ENCODE measurements around the gene OR11H7. TPM values are rescaled to one million over a fixed set of nuclear protein-coding genes. Genes with fewer than 3 reads are reported as not detected.
"Not testable (repeated sequence)": the region's sequence is repeated elsewhere in the genome, so short reads cannot be mapped to it uniquely, and the experiment has no call there.

The OR11H7 gene
- not detected in 2 replicates for total RNA-seq

DNA sequence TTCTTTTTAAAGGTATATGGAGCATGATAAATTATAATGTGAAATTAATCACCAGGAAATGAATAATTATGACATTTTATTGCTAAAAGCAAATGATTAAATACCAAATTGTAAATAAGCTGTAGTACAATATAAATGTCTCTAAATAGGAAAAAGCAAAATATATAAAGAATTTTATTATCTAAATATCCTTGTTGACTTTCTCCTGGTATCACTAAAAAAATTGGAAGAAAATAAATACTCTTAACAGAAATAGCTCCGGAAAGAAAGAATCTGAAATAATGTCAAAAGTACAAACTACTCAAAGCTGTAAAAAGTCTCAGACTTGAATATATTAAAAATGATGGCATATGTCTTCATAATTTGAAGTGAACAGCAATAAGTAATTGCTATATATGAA is at the start of gene OR11H7:
Gene OR11H7 (plus strand): TSS at position 301 of the 400 bp plus-strand sequence.
- intact Hi-C loops (cut with micrococcal nuclease): no loop called here

GRCh38 chr14:20179218-20179617 is 49.6 kb upstream of the OR11H7 start:
- intact Hi-C loops (cut with micrococcal nuclease): no loop called here

DNA sequence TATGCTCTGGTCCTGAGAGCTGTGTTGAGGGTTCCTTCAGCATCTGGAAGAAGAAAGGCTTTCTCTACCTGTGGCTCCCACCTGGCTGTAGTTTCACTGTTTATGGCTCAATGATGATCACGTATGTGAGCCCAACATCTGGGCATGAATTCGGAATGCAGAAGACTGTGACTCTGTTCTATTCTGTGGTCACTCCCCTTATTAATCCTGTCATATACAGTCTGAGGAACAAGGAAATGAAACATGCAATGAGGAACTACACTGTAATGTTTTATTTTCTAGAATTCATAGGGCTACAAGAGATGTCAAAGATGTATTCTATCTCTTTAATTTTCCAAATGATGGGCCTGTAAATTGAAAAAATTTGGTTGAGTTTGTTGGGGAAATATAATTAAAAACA is 48.9 kb upstream of the OR11H7 start:
- intact Hi-C loops (cut with micrococcal nuclease): no loop called here

DNA sequence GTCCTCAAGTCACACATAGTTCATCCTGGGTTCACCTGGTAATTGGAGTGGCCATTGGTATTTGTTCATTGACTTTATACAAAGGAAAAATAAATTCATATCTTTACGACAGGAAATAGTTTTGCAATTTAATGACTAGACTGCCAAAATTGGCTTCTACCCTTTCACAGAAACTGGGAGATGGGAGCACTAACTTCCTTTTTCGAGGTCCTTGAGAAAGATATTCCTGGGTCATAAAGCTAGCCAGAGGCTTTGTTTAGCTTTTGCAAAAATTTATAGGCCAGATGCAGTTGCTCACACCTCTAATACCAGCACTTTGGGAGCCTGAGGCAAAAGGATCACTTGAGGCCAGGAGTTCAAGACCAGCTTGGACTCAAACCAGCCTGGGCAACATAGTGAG is 48.3 kb upstream of the OR11H7 start:
- intact Hi-C loops (cut with micrococcal nuclease): no loop called here

- intact Hi-C loops (cut with micrococcal nuclease): no loop called here
Observed at GRCh38 chr14:20184181-20184580, 44.6 kb upstream of the OR11H7 start.

GRCh38 chr14:20190596-20190995 is 38.2 kb upstream of the OR11H7 start, which contains the start of gene OR11G2:
OR11G2 (plus strand) TSS chr14:20190896; CDS start chr14:20197438, 6,542 bp downstream.
- intact Hi-C loops (cut with micrococcal nuclease): no loop called here

DNA sequence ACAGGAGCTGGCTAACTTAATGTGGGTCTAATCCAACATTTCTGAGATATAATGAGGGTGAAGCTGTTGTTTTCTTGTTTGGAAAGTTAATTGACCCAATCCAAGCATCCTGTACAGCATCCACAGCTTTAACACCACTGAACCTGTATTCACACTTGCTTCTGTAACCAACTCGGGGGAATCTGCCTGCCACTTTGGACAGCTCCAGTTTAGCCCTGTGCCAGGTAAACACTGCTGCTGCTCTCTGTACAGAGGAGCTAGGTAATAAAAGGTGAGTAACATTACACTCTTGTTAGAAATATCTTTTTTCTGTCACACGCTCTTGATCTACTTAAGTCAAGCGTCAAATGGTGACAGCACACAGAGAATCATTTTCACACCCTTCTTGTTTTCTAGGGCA is 37.4 kb upstream of the OR11H7 start:
- intact Hi-C loops (cut with micrococcal nuclease): no loop called here

DNA sequence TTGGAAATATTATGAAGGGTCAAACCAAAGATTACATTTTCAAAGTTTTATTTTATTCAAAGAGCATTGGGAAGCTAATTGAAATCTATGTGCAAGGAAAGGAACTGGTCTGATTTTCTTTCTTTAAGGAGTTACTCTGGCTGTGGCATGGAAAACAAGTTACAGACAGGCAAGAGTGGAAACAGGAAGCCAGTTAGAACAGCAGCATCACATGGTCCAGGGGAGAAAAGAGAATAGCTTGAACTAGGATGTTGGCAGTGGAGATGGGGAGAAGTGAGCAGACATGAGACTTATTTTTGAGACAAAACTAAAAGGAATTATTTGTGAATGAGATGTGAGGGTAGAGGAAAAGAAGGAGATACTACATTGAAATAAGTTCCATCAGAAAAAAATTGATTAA is 34.7 kb upstream of the OR11H7 start:
- intact Hi-C loops (cut with micrococcal nuclease): no loop called here

- intact Hi-C loops (cut with micrococcal nuclease): not testable (repeated sequence)
Observed at GRCh38 chr14:20195170-20195569, 33.6 kb upstream of the OR11H7 start.

- intact Hi-C loops (cut with micrococcal nuclease): no loop called here
Observed at GRCh38 chr14:20195911-20196310, 32.9 kb upstream of the OR11H7 start.

DNA sequence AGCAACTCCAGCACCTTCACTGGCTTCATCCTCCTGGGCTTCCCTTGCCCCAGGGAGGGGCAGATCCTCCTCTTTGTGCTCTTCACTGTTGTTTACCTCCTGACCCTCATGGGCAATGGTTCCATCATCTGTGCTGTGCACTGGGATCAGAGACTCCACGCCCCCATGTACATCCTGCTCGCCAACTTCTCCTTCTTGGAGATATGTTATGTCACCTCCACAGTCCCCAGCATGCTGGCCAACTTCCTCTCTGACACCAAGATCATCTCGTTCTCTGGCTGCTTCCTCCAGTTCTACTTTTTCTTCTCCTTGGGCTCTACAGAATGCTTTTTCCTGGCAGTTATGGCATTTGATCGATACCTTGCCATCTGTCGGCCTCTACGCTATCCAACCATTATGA is 31.3 kb upstream of the OR11H7 start:
- intact Hi-C loops (cut with micrococcal nuclease): no loop called here

- intact Hi-C loops (cut with micrococcal nuclease): no loop called here
Observed at GRCh38 chr14:20198991-20199390, 29.8 kb upstream of the OR11H7 start.

- intact Hi-C loops (cut with micrococcal nuclease): no loop called here
Observed at GRCh38 chr14:20204721-20205120, 24.1 kb upstream of the OR11H7 start.

DNA sequence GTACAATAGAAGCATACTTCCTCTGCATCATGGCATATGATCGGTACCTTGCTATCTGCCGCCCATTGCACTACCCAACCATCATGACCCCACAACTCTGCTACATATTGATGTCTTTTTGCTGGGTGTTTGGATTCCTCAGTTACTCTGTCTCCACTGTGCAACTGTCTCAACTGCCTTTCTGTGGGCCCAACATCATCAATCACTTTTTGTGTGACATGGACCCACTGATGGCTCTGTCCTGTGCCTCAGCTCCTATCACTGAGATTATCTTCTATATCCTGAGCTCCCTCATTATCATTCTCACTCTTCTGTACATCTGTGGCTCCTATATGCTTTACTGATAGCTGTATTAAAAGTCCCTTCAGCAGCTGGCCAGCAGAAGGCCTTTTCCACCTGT is 19.2 kb upstream of the OR11H7 start:
- intact Hi-C loops (cut with micrococcal nuclease): no loop called here

- intact Hi-C loops (cut with micrococcal nuclease): not testable (repeated sequence)
Observed at GRCh38 chr14:20212406-20212805, 16.4 kb upstream of the OR11H7 start.

DNA sequence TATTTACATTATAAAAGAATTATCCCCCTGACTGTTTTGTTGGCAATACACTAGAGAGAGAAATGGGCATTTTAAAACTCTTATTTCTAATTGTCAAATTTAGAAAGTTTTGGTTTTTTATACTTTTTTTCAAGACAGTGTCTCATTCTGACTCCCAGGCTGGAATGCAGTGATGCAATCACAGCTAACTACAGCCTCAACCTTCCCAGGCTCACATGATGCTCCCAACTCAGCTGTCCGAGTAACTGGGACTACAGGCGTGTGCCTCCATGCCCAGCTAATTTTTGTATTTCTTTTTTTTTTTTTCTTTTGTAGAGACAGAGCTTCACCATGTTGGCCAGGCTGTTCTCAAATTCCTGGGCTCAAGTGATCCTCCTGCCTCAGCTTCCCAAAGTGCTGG is 13.6 kb upstream of the OR11H7 start:
- intact Hi-C loops (cut with micrococcal nuclease): no loop called here

DNA sequence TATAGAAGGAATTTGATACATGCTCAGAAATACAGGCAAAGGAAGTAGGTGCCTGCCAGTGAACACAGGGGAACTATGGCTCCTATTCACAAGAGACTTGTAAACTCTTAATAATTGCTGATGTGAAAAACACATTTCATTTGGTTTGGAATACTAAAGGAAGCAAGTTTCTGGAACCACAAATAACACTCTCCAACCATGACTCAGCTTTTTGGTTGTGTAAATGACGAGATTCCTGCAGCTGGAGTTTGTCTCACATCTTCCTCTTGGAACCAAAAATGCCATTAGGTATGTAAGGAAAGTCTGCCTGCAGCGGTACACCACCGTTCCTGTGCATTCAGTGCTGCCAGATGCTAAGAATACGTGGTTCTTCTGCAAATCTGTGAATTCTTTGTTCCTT is 9.7 kb upstream of the OR11H7 start:
- intact Hi-C loops (cut with micrococcal nuclease): no loop called here

- intact Hi-C loops (cut with micrococcal nuclease): no loop called here
Observed at GRCh38 chr14:20223410-20223809, 5.4 kb upstream of the OR11H7 start, which contains the start of gene OR11H6. OR11H6 (plus strand) TSS chr14:20223710; CDS start chr14:20223710, 0 bp downstream.

DNA sequence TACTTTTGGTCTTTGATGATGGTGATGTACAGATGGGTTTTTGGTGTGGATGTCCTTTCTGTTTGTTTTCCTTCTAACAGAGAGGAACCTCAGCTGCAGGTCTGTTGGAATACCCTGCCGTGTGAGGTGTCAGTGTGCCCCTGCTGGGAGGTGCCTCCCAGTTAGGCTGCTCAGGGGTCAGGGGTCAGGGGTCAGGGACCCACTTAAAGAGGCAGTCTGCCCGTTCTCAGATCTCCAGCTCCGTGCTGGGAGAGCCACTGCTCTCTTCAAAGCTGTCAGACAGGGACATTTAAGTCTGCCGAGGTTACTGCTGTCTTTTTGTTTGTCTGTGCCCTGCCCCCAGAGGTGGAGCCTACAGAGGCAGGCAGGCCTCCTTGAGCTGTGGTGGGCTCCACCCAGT is 6.6 kb downstream of the OR11H7 start:
- intact Hi-C loops (cut with micrococcal nuclease): not testable (repeated sequence)

GRCh38 chr14:20247646-20248246 is 19.0 kb downstream of the OR11H7 start:
- intact Hi-C loops (cut with micrococcal nuclease): no loop called here

DNA sequence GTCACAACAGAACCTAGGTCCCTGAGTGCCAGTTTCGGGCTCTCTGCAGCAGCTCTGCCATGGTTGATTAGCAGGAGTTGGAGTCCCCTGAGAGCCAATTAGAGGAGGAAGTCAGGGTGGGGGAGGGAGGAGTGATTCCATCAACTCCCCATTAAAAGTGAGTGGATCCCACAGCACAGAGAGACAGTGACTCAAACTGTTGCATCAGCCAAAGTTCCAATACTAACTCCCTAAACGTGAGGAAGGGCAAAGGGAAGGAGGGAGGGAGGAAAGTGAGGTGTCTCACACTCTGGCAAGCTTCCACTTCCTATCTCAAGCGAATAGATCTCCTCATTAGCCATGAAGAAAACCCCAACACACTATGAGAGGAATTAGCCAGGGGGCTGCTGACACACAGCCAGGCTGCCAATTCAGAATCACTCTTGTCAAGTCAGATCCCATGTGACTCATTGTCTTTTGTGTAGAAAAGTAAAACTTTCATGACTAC is 33.9 kb downstream of the OR11H7 start:
- intact Hi-C loops (cut with micrococcal nuclease): no loop called here

- intact Hi-C loops (cut with micrococcal nuclease): not testable (repeated sequence)
Observed at GRCh38 chr14:20264361-20264760, 35.6 kb downstream of the OR11H7 start.

DNA sequence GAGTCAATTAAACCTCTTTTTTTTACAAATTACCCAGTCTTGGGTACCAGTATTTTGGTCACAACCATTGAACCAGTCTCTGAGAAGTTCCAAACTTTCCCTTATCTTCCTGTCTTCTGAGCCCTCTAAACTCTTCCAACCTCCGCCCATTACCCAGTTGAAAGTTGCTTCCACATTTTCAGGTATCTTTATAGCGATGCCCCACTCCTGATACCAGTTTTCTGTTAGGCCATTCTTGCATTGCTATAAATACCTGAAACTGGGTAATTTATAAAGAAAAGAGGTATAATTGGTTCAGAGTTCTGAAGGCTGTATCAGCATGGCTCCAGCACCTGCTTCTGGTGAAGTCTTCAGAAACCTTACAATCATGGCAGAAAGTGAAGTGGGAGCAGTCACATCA is 45.3 kb downstream of the OR11H7 start:
- intact Hi-C loops (cut with micrococcal nuclease): no loop called here

Data from T-helper 1 cell treated with Interleukin-12 subunit alpha and Interleukin-12 subunit beta and Interleukin-4 antibody, amounts not matched to agents 30 ng/mL and 1 ng/mL, for 36 hours (primary cell).